ENCODE results near the gene BCAP31. TPM values are rescaled to one million over a fixed set of nuclear protein-coding genes. Genes with fewer than 3 reads are reported as not detected.
A peak's percentile ranks its signal among the peaks of the same experiment; 100 is the strongest.
"Not testable (repeated sequence)": the region's sequence is repeated elsewhere in the genome, so short reads cannot be mapped to it uniquely, and the experiment has no call there.

BCAP31 gene
- total and polyA plus RNA-seq, 12 donors: 121 to 343 (median 271) TPM

GRCh38 chrX:153744210-153745066 is 20.3 kb upstream of the BCAP31 start:
- H3K27me3 ChIP-seq: no peaks in the 10 kb centered on the region
- peak in 5 of 7 donors; percentile 31 to 65 (median 44) for DNase-seq
- intact Hi-C loops (cut with DNase I): no loop called here
- peak overlapping the region in 1 of 4 donors; percentile 10 for H3K4me3 ChIP-seq
- no peak for TF ChIP-seq POLR2A (IDR thresholded peaks at IDR 0.05)
- TF ChIP-seq CTCF (IDR thresholded peaks at IDR 0.05): no peak
- H3K4me1 ChIP-seq (replicated peaks in 1 of 2): peaks cover 0 to 5% of the 10 kb centered on the region in 2 donors
- H3K9me3 ChIP-seq (replicated peaks in 1 of 3): no peaks in the 10 kb centered on the region
- WGBS, 4 donors: 16 to 39% (median 24%) methylated on average over 1 to 38 of the region's 38 CpGs
- no peaks in the 10 kb centered on the region for H3K36me3 ChIP-seq (replicated peaks in 1 of 2)
- H3K27ac ChIP-seq: peak overlapping the region; percentile 26 to 89 (median 70)

GRCh38 chrX:153743468-153744209 is 19.5 kb upstream of the BCAP31 start:
- intact Hi-C loops (cut with DNase I); H3K4me1 ChIP-seq (replicated peaks in 1 of 2); H3K27me3 ChIP-seq; H3K9me3 ChIP-seq (replicated peaks in 1 of 3); H3K36me3 ChIP-seq (replicated peaks in 1 of 2): not testable (repeated sequence)
- peak overlapping the region; percentile 39 to 89 (median 70) for H3K27ac ChIP-seq
- peak; percentile 88 to 96 (median 92) for DNase-seq
- peak overlapping the region in 1 of 4 donors; percentile 10 for H3K4me3 ChIP-seq
- TF ChIP-seq CTCF (IDR thresholded peaks at IDR 0.05) (peak in 3 of 6 experiments; percentile 9 to 17 (median 10)), POLR2A (IDR thresholded peaks at IDR 0.05) (peak in 1 of 2 donors; percentile 67)
- WGBS, 4 donors: 29 to 67% (median 34%) methylated on average over 4 to 27 of the region's 35 CpGs

GRCh38 chrX:153742796-153743467 is 18.7 kb upstream of the BCAP31 start:
- peak in 4 of 7 donors; percentile 44 to 62 (median 49) for DNase-seq
- H3K27ac ChIP-seq: peak overlapping the region; percentile 25 to 89 (median 70)
- intact Hi-C loops (cut with DNase I); H3K4me3 ChIP-seq; H3K36me3 ChIP-seq (replicated peaks in 1 of 2); H3K9me3 ChIP-seq (replicated peaks in 1 of 3); H3K27me3 ChIP-seq; H3K4me1 ChIP-seq (replicated peaks in 1 of 2): not testable (repeated sequence)
- WGBS, 4 donors: 33 to 65% (median 60%) methylated on average over 7 to 29 of the region's 32 CpGs

- H3K36me3 ChIP-seq (replicated peaks in 1 of 2); intact Hi-C loops (cut with DNase I); H3K4me3 ChIP-seq; H3K27me3 ChIP-seq; H3K4me1 ChIP-seq (replicated peaks in 1 of 2); H3K9me3 ChIP-seq (replicated peaks in 1 of 3): not testable (repeated sequence)
- DNase-seq: peak in 1 of 7 donors; percentile 12
- 80 to 95% (median 89%) methylated on average over 2 to 14 of the region's 14 CpGs for WGBS, 4 donors
- H3K27ac ChIP-seq: peak overlapping the region in 2 of 5 donors; percentile 79 to 89
Observed at GRCh38 chrX:153742111-153742510, 17.9 kb upstream of the BCAP31 start.

- H3K27ac ChIP-seq: no peak overlapping the region
- no peaks in the 10 kb centered on the region for H3K27me3 ChIP-seq
- no peak overlapping the region for H3K4me3 ChIP-seq
- H3K9me3 ChIP-seq (replicated peaks in 1 of 3): no peaks in the 10 kb centered on the region
- WGBS, 4 donors: 35 to 75% (median 72%) methylated on average over 2 to 14 of the region's 14 CpGs
- intact Hi-C loops (cut with DNase I): no loop called here
- H3K4me1 ChIP-seq (replicated peaks in 1 of 2): peaks cover 0 to 5% of the 10 kb centered on the region in 2 donors
- DNase-seq: no peak
- TF ChIP-seq CTCF (IDR thresholded peaks at IDR 0.05) (no peak), POLR2A (IDR thresholded peaks at IDR 0.05) (no peak)
- H3K36me3 ChIP-seq (replicated peaks in 1 of 2): no peaks in the 10 kb centered on the region
Observed at GRCh38 chrX:153741446-153741845, 17.3 kb upstream of the BCAP31 start.

Measured in adrenal gland (tissue), 12 donors.